Activated CD8-positive, alpha-beta T cell treated with anti-CD3 and anti-CD28 coated beads for 36 hours (primary cell): Measurements from ENCODE around the gene NRN1. TPM values are rescaled to one million over a fixed set of nuclear protein-coding genes. Genes with fewer than 3 reads are reported as not detected.

Experiments
- ATAC-seq: fragments of 200-7000 bp; cut with Tn5 transposase; one replicate; pipeline ENCODE4 v1.10.0; 2021; ENCODE audit warnings: mild to moderate bottlenecking, moderate library complexity
- CTCF ChIA-PET: fragments of 350-600 bp; sonication (Branson Sonifier 250); formaldehyde crosslinking; loops from one replicate; lab custom pipeline; 2021; ENCODE audit warnings: antibody characterized with exemption; lab: Charles Lee
- POLR2A ChIA-PET: fragments of 350-600 bp; sonication (Branson Sonifier 250); formaldehyde crosslinking; loops from one replicate; lab custom pipeline; 2021; ENCODE audit warnings: antibody characterized with exemption; lab: Charles Lee
- DNase-seq: peaks from one replicate; pipeline ENCODE4 v3.0.0-alpha.2; 2020
- H3K27ac Mint-ChIP-seq: one replicate; pipeline ENCODE4 v1.8.0; 2021; ENCODE audit warnings: mild to moderate bottlenecking, mixed read lengths
- H3K27me3 Mint-ChIP-seq: one replicate; pipeline ENCODE4 v1.8.0; 2021; ENCODE audit warnings: mixed read lengths
- H3K36me3 Mint-ChIP-seq: one replicate; pipeline ENCODE4 v1.8.0; 2021; ENCODE audit warnings: low read depth, mixed read lengths
- H3K4me1 Mint-ChIP-seq: one replicate; pipeline ENCODE4 v1.8.0; 2021; ENCODE audit warnings: low read depth, mixed read lengths
- H3K4me3 Mint-ChIP-seq: one replicate; pipeline ENCODE4 v1.8.0; 2021; ENCODE audit warnings: mild to moderate bottlenecking, moderate library complexity, mixed read lengths
- H3K9me3 Mint-ChIP-seq: one replicate; pipeline ENCODE4 v1.8.0; 2021; ENCODE audit warnings: mixed read lengths
- intact Hi-C: fragments of 100-400 bp; cut with micrococcal nuclease; formaldehyde crosslinking; loops from one replicate; pipeline ENCODE4 v1.10.0; 2022
- total RNA-seq, 2 experiments: library from RNA; stranded (reverse); gene quantifications; one replicate each; pipeline ENCODE4 v1.2.3, GENCODE V29; 2021
- TF ChIP-seq, protein P1 (sequence below): fragments of 200-600 bp; IDR thresholded peaks from one replicate; pipeline ENCODE4 v1.8.0; 2022; ENCODE audit warnings: antibody characterized with exemption, mild to moderate bottlenecking

NRN1 gene
- total RNA-seq, 2 experiments from 2014 or later: 5.9 to 7.1 TPM

DNA sequence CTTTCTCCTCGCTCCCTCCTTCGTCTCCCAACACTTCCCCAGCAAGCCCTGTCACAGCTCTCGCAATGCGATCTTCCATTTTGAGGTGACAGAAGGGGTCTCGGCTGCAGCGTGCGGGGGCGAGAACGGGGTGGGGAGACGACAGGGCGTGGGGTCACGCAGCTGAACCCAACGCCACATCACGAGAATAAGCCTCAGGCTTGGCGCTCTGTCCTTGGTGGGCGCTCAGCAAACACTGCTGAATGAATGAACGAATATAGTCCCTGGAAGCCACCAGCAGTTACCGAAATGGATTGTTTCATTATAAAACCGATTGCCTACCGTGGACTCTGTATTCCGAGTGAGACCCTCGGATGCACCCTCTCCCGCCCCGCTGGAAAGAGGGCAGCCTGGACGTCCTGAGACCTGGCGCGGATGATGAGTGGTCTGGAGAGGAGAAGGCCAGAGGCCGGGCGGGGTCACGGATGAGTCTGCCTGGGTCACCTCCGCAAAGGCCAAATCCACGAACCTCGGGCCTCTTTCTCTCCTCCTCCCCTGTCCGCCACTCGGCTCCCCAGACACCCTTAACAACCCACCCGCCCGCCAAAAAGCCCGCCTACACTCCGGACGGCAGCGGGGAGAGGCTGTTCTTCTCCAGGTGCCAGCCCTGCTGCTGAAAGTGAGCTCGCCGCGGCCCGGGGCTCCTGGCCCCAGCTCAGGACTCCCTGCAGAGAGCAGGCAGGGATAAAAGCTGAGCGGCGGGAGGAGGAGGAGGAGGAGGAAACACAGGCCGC lies 3.7 kb downstream of the NRN1 start:
- TF ChIP-seq, protein P1, sequence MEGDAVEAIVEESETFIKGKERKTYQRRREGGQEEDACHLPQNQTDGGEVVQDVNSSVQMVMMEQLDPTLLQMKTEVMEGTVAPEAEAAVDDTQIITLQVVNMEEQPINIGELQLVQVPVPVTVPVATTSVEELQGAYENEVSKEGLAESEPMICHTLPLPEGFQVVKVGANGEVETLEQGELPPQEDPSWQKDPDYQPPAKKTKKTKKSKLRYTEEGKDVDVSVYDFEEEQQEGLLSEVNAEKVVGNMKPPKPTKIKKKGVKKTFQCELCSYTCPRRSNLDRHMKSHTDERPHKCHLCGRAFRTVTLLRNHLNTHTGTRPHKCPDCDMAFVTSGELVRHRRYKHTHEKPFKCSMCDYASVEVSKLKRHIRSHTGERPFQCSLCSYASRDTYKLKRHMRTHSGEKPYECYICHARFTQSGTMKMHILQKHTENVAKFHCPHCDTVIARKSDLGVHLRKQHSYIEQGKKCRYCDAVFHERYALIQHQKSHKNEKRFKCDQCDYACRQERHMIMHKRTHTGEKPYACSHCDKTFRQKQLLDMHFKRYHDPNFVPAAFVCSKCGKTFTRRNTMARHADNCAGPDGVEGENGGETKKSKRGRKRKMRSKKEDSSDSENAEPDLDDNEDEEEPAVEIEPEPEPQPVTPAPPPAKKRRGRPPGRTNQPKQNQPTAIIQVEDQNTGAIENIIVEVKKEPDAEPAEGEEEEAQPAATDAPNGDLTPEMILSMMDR: no peak
- DNase-seq (peak; percentile 36), ATAC-seq (no peak)
- Mint-ChIP-seq H3K27me3 (peaks cover 89% of the 10 kb centered on the region), H3K4me1 (peaks cover 67% of the 10 kb centered on the region), H3K27ac (no peak overlapping the region), H3K9me3 (peaks cover 5% of the 10 kb centered on the region), H3K4me3 (peak overlapping the region; percentile 70), H3K36me3 (peaks cover 12% of the 10 kb centered on the region)
- POLR2A ChIA-PET: interaction anchor here (0.6 to 1.0 kb wide), 3 partner anchors 8 to 146 kb away, joined by 3 to 4 read pairs (median 3); no protein-coding TSS in a partner anchor
- CTCF ChIA-PET: interaction anchor here (2.2 kb wide), 1 partner anchor 8 kb away, joined by 13 read pairs; no protein-coding TSS in a partner anchor
- intact Hi-C loops: no loop called here

DNA sequence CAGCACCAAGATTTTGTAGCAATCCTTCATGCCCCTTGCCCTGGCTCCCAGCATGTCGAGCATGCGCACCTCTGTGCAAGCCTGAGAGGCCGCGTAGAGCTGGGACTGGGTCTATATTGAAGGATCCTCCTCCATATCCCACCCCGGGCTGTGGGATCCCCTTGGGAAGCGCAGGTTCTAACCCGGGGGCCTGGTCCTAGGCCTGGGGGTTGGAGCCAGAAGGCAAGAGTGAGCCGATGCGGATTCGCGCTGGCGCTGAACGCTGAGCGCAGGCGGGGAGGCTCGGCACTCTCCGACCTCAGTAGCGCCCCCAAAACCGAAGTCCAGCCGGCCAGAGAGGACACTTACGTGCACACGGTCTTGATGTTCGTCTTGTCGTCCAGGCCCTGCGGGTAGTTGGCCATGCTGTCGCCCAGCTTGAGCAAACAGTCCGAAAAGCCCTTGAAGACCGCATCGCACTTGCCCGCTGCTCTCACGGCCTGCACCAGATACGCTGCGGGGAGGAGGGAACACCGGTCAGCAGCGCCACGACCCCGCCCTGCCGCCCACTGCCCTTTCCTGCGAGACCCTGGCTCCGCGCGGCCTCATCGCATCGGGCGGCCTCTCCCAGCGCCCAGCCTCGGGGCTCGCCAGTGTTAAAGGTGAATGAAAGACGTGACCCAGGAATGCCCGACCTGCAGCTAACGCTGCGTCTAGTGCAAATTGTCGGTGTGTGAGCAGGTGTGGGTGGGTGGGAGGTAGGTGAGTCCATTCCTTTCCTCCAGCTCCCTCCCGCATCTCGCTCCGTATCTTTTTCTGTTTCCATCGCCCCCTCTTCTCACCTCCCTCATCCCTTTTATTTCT lies 4.5 kb downstream of the NRN1 start:
- H3K36me3 Mint-ChIP-seq: peaks cover 12% of the 10 kb centered on the region

DNA sequence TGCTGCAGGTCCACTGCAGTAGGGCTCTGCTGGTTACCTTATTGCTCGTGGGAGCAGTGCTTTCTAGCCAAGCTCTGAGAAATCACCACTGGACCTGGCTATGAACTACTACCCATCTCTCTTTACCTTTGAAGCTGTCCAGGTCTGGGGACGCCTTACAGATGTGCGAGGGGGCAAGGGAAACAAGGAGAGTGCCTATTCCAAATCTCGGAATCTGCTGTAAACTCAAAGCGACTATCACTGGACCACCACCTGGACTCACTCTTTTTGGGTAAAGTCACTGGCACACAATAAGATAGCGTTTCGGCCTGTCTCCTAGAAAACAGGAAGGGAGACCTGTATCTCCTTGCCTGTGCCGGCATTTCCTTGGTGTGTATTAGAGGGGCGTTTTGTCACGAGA lies 5.3 kb downstream of the NRN1 start:
- peaks cover 12% of the 10 kb centered on the region for H3K36me3 Mint-ChIP-seq
- intact Hi-C loops: no loop called here
- H3K27me3 Mint-ChIP-seq: peaks cover 90% of the 10 kb centered on the region
- H3K9me3 Mint-ChIP-seq: peaks cover 5% of the 10 kb centered on the region
- H3K4me3 Mint-ChIP-seq: no peak overlapping the region
- POLR2A ChIA-PET: no interaction called here
- DNase-seq (no peak), ATAC-seq (no peak)
- TF ChIP-seq, protein P1: no peak
- H3K27ac Mint-ChIP-seq: no peak overlapping the region
- CTCF ChIA-PET: no interaction called here
- peaks cover 70% of the 10 kb centered on the region for H3K4me1 Mint-ChIP-seq

More for the DNA sequence above, 4.5 kb downstream of the NRN1 start:
- CTCF ChIA-PET: interaction anchor here (2.2 kb wide), 1 partner anchor 7 kb away, joined by 13 read pairs; no protein-coding TSS in a partner anchor
- Mint-ChIP-seq H3K9me3 (peaks cover 5% of the 10 kb centered on the region), H3K27me3 (peaks cover 91% of the 10 kb centered on the region), H3K4me3 (peak overlapping the region; percentile 70), H3K27ac (no peak overlapping the region), H3K4me1 (peaks cover 70% of the 10 kb centered on the region)
- TF ChIP-seq, protein P1: no peak
- intact Hi-C loops: no loop called here
- no peak for ATAC-seq
- POLR2A ChIA-PET: interaction anchor here (0.6 kb wide), 1 partner anchor 145 kb away, joined by 3 read pairs; no protein-coding TSS in a partner anchor
- no peak for DNase-seq

DNA sequence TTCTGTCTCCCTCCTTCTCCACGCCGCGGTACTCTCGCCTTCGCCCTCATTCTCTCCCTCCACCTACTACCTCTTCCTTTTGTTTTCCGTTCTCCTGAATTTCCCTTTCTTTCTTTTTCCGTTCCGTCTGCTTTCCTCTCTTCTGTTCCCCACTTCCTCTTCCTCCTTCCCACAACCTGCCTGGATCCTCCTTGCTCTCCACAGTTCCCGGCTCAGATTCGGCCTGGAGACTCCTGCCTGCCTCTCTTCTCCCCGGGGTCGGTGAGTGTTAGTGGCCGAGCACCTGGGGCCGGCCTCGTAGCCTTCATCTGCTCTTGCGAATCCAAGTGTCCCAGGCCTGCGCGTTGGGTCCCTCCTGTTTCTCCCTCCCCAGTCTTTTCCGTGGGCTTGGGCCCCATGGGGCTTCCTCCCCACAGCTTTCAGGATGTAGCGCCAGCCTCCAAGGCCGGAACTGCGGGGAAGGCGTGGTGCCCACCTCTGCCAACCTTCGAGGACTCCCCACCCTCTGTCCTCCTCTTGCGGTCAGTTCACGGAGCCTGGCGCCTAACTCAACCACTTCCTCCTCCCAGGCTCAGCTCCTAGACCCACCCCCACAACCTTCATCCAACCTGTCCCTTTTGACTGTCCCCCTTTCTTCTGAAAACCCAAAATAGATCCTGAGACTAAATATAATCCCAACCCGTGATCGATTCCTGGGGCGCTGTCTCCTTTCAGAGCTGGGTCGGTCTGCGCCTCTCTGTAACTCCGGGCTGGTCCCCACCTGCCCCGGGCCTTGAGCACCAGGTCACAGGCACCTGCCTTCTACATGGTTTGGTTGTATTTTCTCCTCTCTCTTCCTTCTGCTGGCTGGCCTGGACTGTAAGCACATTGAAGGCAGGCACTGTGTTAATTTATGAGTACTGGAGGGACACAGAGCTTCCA lies 6.8 kb downstream of the NRN1 start:
- peaks cover 12% of the 10 kb centered on the region for H3K36me3 Mint-ChIP-seq
- no peak overlapping the region for H3K27ac Mint-ChIP-seq
- intact Hi-C loops: no loop called here
- TF ChIP-seq, protein P1: no peak
- DNase-seq: no peak
- H3K4me1 Mint-ChIP-seq: peaks cover 71% of the 10 kb centered on the region
- H3K9me3 Mint-ChIP-seq: peaks cover 5% of the 10 kb centered on the region
- ChIA-PET CTCF (no interaction called here), POLR2A (no interaction called here)
- peaks cover 90% of the 10 kb centered on the region for H3K27me3 Mint-ChIP-seq
- H3K4me3 Mint-ChIP-seq: peak overlapping the region; percentile 51
- ATAC-seq: no peak
